ENCODE measurements around the gene CDC73.
"Not testable (repeated sequence)": the region's sequence is repeated elsewhere in the genome, so short reads cannot be mapped to it uniquely, and the experiment has no call there.

CDC73 gene

DNA sequence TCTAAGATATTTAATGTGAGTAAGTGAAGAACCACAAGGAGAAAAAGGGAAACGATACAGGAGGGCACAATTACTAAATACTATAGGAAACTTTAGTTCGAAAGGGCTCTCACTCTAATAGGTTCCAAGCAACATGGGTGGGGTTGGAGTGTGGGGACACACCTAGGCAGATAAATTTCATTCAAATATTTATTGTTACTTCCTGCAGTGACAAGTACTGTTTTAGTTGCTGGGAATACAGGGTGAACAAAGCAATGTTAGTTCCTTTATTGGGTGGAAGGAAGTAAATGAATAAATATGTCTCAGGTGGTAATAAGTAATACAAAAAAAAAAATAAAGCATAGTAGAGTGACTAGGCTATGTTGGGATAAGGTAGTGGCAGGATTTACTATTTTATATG, 137.8 kb downstream of the CDC73 start:
- no peak for DNase-seq (ENCODE audit: low read depth)
- TF ChIP-seq, protein P1, sequence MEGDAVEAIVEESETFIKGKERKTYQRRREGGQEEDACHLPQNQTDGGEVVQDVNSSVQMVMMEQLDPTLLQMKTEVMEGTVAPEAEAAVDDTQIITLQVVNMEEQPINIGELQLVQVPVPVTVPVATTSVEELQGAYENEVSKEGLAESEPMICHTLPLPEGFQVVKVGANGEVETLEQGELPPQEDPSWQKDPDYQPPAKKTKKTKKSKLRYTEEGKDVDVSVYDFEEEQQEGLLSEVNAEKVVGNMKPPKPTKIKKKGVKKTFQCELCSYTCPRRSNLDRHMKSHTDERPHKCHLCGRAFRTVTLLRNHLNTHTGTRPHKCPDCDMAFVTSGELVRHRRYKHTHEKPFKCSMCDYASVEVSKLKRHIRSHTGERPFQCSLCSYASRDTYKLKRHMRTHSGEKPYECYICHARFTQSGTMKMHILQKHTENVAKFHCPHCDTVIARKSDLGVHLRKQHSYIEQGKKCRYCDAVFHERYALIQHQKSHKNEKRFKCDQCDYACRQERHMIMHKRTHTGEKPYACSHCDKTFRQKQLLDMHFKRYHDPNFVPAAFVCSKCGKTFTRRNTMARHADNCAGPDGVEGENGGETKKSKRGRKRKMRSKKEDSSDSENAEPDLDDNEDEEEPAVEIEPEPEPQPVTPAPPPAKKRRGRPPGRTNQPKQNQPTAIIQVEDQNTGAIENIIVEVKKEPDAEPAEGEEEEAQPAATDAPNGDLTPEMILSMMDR (IDR thresholded peaks at IDR 0.05; ENCODE audit: insufficient read depth, low read depth, low read length, missing control alignments) = no peak
- H3K4me3 ChIP-seq (ENCODE audit: low read length) = no peak overlapping the region

DNA sequence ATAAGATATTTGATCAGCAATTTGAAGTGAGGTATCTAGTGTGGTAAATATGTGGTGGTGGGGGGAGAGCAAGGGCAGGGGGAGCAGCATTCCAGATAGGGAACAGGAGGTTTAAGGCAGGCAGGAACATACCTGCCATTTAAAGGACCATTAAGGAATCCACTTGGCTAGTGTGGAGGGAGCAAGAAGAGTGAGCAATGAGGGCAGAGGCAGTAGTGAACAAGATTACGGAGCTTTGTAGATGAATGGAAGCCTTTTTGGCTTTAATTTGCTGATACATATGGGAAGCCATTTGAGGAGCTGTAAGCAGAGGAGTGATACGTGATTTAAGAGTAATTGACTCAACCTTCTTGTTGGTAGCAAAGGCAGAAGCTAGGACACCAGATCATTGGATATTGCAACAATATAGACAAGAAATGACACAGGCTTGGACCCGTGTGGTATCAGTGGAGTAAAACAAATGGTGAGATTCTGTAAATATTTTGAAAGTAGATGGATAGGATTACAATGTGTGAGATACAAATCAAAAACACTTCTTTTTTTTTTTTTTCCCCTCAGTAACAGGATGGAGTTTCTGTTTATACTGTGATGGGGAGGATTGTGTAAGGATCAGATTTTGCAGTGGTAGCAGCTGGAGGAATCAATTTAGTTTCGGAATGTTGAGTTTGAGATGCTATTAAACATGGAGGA, 138.4 kb downstream of the CDC73 start:
- TF ChIP-seq, protein P1 (IDR thresholded peaks at IDR 0.05; ENCODE audit: insufficient read depth, low read depth, low read length, missing control alignments) = no peak
- DNase-seq (ENCODE audit: low read depth) = no peak
- no peak overlapping the region for H3K4me3 ChIP-seq (ENCODE audit: low read length)

DNA sequence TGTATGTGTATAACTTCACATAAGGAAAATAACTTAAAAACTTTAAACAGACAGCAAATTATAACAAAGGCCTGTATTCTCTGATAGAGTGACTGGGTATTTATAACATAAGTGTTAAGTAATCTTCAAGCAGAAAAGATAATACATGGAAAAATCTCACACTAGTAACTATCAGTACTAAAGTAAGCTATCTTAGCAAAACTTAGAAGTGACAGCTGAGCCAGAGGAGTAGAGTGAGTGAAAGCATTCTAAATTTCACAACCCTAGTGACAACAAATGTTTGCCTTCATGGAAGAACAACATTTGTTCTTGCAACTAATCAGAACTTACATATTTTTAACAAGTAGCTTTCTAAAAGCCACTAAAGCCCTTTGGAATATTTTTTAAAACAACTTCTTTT, 139.1 kb downstream of the CDC73 start:
- H3K4me3 ChIP-seq (ENCODE audit: low read length) = no peak overlapping the region
- no peak for DNase-seq (ENCODE audit: low read depth)
- TF ChIP-seq, protein P1 (IDR thresholded peaks at IDR 0.05; ENCODE audit: insufficient read depth, low read depth, low read length, missing control alignments) = no peak

DNA sequence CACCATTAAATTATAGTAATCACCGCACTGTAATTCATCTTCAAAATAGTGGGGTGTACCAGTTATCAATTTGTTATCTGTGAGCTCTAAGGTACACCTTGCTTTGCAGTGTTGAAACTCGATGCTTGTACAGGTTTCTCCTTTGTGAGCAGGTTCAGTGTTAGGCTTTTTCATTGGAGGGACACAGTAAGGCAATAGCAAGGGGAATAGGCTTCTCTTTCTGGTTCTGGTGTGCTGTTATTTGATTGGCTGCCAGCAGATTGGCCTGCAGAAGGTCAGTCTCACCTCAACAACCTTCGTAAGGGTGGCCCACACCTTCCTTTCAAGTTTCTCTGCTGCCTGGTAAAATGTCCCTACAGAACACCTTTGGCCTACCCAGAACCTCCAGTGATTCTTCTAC, 140.8 kb downstream of the CDC73 start:
- TF ChIP-seq, protein P1 (IDR thresholded peaks at IDR 0.05; ENCODE audit: insufficient read depth, low read depth, low read length, missing control alignments) = no peak
- DNase-seq (ENCODE audit: low read depth) = no peak
- H3K4me3 ChIP-seq (ENCODE audit: low read length) = no peak overlapping the region

DNA sequence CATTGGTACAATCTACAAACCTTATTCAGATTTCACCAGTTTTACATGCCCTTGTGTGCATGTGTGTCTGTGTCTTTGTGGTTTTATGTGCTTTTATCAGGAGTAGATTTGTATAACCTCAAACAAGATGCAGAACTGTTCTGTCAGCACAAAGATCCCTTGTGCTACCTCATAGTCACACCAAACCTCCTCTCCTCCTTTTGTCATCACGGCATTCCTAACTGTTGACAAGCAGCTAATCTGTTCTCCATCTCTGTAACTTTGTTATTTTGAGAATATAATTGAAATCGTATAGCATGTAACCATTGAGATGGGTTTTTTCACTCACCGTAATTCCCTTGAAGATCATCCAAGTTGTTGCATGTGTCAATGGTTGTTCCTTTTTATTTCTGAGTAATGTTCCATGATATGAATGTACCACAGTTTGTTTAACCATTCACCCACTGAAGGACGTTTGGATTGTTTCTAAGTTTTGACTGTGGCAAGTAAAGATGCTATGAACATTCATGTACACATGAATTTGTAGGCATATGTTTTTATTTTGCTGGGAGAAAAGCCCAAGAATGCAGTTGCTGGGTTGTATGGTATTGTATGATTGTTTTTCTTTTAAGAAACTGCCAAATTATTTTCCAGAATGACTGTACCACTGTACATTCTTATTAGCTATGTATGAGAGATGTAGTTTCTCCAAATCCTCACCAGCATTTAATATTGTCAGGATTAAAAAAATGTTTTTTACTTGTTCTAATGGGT, 142.7 kb downstream of the CDC73 start:
- TF ChIP-seq, protein P1 (IDR thresholded peaks at IDR 0.05; ENCODE audit: insufficient read depth, low read depth, low read length, missing control alignments) = no peak
- H3K4me3 ChIP-seq (ENCODE audit: low read length) = no peak overlapping the region
- no peak for DNase-seq (ENCODE audit: low read depth)

DNA sequence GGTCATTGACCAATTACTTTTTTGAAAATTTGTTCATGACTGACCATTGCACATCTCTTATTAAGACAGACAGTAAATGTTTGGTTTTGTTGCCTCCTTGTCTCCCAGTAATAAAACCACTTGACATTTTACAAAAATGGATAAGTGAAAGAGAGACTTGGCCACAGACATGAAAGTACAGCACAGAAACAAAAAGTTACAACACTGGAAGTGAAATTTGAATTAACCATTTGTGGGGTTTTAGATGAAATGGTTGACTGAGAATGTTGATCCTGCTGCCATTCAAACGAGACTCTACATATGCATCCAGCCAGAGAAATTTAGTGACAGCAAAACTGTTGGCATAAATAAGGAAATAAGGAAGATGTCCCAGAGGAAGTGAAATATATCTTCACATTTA, 143.9 kb downstream of the CDC73 start:
- TF ChIP-seq, protein P1 (IDR thresholded peaks at IDR 0.05; ENCODE audit: insufficient read depth, low read depth, low read length, missing control alignments) = no peak
- H3K4me3 ChIP-seq (ENCODE audit: low read length) = no peak overlapping the region
- no peak for DNase-seq (ENCODE audit: low read depth)

DNA sequence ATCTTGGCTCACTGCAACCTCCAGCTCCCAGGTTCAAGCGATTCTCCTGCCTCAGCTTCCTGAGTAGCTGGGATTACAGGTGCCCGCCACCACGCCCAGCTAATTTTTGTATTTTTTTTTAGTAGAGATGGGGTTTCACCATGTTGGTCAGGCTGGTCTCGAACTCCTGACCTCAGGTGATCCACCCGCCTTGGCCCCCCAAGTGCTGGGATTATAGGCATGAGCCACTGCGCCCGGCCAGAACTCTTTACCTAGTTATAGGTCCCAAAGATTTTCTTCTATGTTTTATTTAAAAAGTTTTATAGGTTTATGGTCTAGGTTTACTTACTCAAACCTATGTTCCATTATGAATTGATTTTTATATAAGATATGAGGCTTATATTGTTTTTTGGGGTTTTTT, 145.0 kb downstream of the CDC73 start:
- DNase-seq (ENCODE audit: low read depth); H3K4me3 ChIP-seq (ENCODE audit: low read length): not testable (repeated sequence)

Measured in epithelial cell of esophagus (primary cell).